Heart left ventricle (tissue), 16 donors: ENCODE measurements around the gene CEP83. TPM values are rescaled to one million over a fixed set of nuclear protein-coding genes. Genes with fewer than 3 reads are reported as not detected.
A peak's percentile ranks its signal among the peaks of the same experiment; 100 is the strongest.

Experiments
- ATAC-seq, 4 donors: fragments of 200-7000 bp; cut with Tn5 transposase; one replicate each; pipeline ENCODE4 v1.9.1; 2020 to 2022; ENCODE audit warnings: moderate library complexity in 4 of 4, mild to moderate bottlenecking in 3 of 4, moderate number of reproducible peaks in 1 of 4
- DNase-seq, 5 donors: peaks; one replicate each; pipeline ENCODE4 v3.0.0-alpha.2; 2020
- H3K27ac ChIP-seq, 12 donors: fragments of 200-600 bp; sonication (generic) in 4 of 12; one replicate each; pipeline versions ENCODE4 v1.5.0 to v1.8.0; 2016 to 2022; ENCODE audit warnings: mild to moderate bottlenecking in 2 of 12
- H3K27me3 ChIP-seq, 9 donors: fragments of 200-600 bp; sonication (generic) in 2 of 9; one replicate each; pipeline versions ENCODE4 v1.5.1 to v1.8.0; 2016 to 2022; ENCODE audit warnings: mild to moderate bottlenecking in 3 of 9
- H3K36me3 ChIP-seq, 9 donors: fragments of 200-600 bp; sonication (generic) in 2 of 9; one replicate each; pipeline versions ENCODE4 v1.5.0 to v1.8.0; 2018 to 2022; ENCODE audit warnings: mild to moderate bottlenecking in 2 of 9
- H3K4me1 ChIP-seq, 12 donors: fragments of 200-600 bp; sonication (generic) in 4 of 12; one replicate each; pipeline versions ENCODE4 v1.5.0 to v1.8.0; 2016 to 2022; ENCODE audit warnings: mild to moderate bottlenecking in 3 of 12
- H3K4me3 ChIP-seq, 12 donors: fragments of 200-600 bp; sonication (generic) in 4 of 12; one replicate each; pipeline versions ENCODE4 v1.5.0 to v1.8.0; 2017 to 2022; ENCODE audit warnings: mild to moderate bottlenecking in 9 of 12, moderate library complexity in 4 of 12
- H3K9me3 ChIP-seq, 12 donors: fragments of 200-600 bp; sonication (generic) in 4 of 12; one replicate each; pipeline versions ENCODE4 v1.5.0 to v1.8.0; 2016 to 2022; ENCODE audit warnings: mild to moderate bottlenecking in 1 of 12
- POLR2A ChIP-seq, 2 donors: fragments of 450-650 bp; IDR thresholded peaks; one replicate each; pipeline ENCODE4 v1.6.1; 2017; ENCODE audit warnings: antibody characterized with exemption in 2 of 2, mild to moderate bottlenecking in 2 of 2, moderate library complexity in 2 of 2
- WGBS, 4 donors: extraction: QIAGEN DNeasy Blood & Tissue Kit in 2 of 4; methylation state at CpG; one replicate each; pipeline versions ENCODE4 v1.1.5 to v1.1.7; 2013 to 2018; 5-methylcytosine and 5-hydroxymethylcytosine counted together
- intact Hi-C, 10 donors: fragments of 100-400 bp; cut with DNase I; formaldehyde crosslinking; loops; one replicate each; pipeline versions ENCODE4 v1.11.1 to v1.14.2; 2022
- polyA plus RNA-seq, 2 donors: library from polyadenylated mRNA; stranded (reverse); fragments of 200-250 nt; gene quantifications; one replicate each; pipeline ENCODE4 v1.2.3, GENCODE V29; 2013
- total RNA-seq, 9 donors: library from RNA; depleted of rRNA in 2 of 9; stranded (reverse); fragments of >200 nt in 2 of 9; fragmentation: NEBNext Ultra II Directional in 3 of 9; extraction: Animal tissue kit (Norgen Biotek cat#: 25700) in 3 of 9; gene quantifications; one replicate each; pipeline versions ENCODE4 v1.1.0 to v1.2.4, GENCODE V29; 2016 to 2023
- TF ChIP-seq, protein P1 (sequence below), 12 donors: fragments of 200-600 bp; sonication (generic) in 4 of 12; IDR thresholded peaks; one replicate each; pipeline versions ENCODE4 v1.5.0 to v1.8.0; 2018 to 2022; ENCODE audit warnings: antibody characterized with exemption in 12 of 12, mild to moderate bottlenecking in 5 of 12
- donor health status: ischemic (EF 13 %, LVEDD 7.1; RV severe dilation, severe dysfunction).
- donor health status: healthy with polysubstance abuse.
- donor health status: DM: no; HTN: yes; CAD: no.
- donor health status: DM: no; HTN: no; CAD: no.
- donor health status: ischemic (EF 25% LVEDD 6.9; RV normal size, moderate dysfunction).
- donor health status: ischemic (EF 25% LVEDD 5.7; RV mildly dilated, moderate dysfunction).
- donor health status: healthy.
- donor health status: DM: yes; HTN: yes; CAD: no.
- donor health status: ischemic (EF 35%, LVEDD 5.7; RV mildly dilated, moderate dysfunction).
- donor health status: nonischemic (EF 11% LVEDD 7.7; RV severe dilation, severe dysfunction).
- donor health status: DM: yes; HTN: yes; CAD: no.
- donor health status: PGD.
- donor health status: ischemic (EF 29% LVEDD 5.4; RV normal size, mild dysfunction).
- donor health status: nonischemic (EF 23%, LVEDD 6.1; RV moderate dilation, normal function).

The CEP83 gene
- total and polyA plus RNA-seq, 11 donors, result 5.4 to 13.4 (median 9.5) TPM

DNA sequence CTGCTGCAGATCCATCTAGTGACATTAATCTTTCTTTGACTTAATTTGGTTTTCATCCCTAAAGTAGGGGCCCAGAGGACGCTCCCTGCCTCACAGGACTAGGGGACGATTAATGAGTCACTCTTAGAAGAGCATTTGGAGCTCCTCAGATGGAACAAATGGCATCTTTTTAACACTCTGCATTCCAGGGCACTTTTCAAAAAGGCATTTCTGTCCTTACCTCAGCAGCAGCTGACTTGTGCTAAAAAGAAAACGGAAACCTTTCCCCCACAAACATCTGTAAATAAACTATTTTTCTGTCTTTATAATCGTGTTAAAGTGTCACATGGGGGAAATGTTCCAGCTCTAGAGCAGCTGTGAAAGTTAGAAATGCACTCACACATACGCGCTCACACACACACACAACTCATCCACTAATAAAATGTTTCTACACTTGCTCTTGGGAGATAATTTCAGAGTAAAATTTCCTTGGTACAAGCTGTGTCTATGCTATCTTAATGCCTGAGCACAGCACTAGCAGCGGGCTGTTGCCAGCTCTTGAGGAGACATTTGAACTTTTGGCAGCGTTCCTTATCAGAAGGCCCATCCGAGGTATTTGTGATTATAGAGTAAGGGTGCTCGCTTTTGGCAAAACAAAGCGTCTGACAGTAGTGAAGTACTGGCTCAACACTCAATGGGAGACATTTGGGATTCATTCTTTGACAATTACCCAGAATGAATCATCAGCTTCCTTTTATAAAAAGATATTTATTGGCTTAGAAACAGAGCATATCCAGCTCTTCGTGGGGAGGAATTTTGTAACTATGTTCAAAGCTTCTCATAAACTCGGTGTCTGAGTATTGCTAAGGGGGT, 170.0 kb downstream of the CEP83 start:
- intact Hi-C loops, result loop anchor here in 1 of 10 donors (10.0 kb wide), 1 partner anchor 145 kb away; the partner anchor contains the start of gene PLXNC1

DNA sequence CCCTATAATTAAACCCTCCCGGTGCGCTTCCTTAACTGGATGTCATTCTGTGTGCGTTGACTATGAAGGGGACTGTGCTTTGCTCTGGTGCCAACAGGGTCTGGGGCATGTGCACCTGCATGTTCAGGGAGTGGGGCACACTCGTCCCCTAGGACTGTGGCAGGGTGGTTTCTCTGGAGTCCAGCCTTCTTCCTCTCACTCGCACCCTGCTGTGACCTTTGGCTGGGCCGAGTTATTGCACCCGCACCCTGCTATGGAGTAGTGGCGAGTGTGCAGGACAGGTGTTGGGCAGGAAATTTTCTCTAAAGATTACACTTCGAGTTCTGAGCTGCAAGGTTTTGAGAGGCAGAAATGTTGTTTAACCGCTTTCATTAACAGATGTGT, 172.4 kb downstream of the CEP83 start:
- WGBS, 4 donors, result 85 to 88% (median 88%) methylated on average over 10 of the region's 10 CpGs
- Histone ChIP-seq H3K36me3 (peaks cover 0 to 43% (median 0%) of the 10 kb centered on the region in 9 donors), H3K4me1 (peaks cover 4 to 37% (median 22%) of the 10 kb centered on the region in 12 donors), H3K27me3 (no peaks in the 10 kb centered on the region), H3K4me3 (no peak overlapping the region), H3K9me3 (no peaks in the 10 kb centered on the region), H3K27ac (no peak overlapping the region)
- intact Hi-C loops, result loop anchor here in 1 of 10 donors (10.0 kb wide), 1 partner anchor 142 kb away; the partner anchor contains the start of gene PLXNC1
- ATAC-seq, result no peak
- DNase-seq, result no peak
- TF ChIP-seq POLR2A (IDR thresholded peaks at IDR 0.05), result no peak
- TF ChIP-seq, protein P1, sequence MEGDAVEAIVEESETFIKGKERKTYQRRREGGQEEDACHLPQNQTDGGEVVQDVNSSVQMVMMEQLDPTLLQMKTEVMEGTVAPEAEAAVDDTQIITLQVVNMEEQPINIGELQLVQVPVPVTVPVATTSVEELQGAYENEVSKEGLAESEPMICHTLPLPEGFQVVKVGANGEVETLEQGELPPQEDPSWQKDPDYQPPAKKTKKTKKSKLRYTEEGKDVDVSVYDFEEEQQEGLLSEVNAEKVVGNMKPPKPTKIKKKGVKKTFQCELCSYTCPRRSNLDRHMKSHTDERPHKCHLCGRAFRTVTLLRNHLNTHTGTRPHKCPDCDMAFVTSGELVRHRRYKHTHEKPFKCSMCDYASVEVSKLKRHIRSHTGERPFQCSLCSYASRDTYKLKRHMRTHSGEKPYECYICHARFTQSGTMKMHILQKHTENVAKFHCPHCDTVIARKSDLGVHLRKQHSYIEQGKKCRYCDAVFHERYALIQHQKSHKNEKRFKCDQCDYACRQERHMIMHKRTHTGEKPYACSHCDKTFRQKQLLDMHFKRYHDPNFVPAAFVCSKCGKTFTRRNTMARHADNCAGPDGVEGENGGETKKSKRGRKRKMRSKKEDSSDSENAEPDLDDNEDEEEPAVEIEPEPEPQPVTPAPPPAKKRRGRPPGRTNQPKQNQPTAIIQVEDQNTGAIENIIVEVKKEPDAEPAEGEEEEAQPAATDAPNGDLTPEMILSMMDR (IDR thresholded peaks at IDR 0.05), result no peak

More for the DNA sequence above, 170.0 kb downstream of the CEP83 start:
- peaks cover 4 to 30% (median 20%) of the 10 kb centered on the region in 12 donors for H3K4me1 ChIP-seq
- no peaks in the 10 kb centered on the region for H3K27me3 ChIP-seq
- WGBS, 4 donors, result 16 to 26% (median 19%) methylated on average over 13 of the region's 13 CpGs
- H3K4me3 ChIP-seq, result peak overlapping the region in 2 of 12 donors; percentile 10 to 20
- peak in 1 of 5 donors; percentile 47 for DNase-seq
- H3K27ac ChIP-seq, result peak overlapping the region; percentile 22 to 84 (median 66)
- peaks cover 0 to 39% (median 0%) of the 10 kb centered on the region in 9 donors for H3K36me3 ChIP-seq
- ATAC-seq, result peak; percentile 43 to 77 (median 62)
- TF ChIP-seq, protein P1 (IDR thresholded peaks at IDR 0.05), result no peak
- no peak for TF ChIP-seq POLR2A (IDR thresholded peaks at IDR 0.05)
- no peaks in the 10 kb centered on the region for H3K9me3 ChIP-seq

DNA sequence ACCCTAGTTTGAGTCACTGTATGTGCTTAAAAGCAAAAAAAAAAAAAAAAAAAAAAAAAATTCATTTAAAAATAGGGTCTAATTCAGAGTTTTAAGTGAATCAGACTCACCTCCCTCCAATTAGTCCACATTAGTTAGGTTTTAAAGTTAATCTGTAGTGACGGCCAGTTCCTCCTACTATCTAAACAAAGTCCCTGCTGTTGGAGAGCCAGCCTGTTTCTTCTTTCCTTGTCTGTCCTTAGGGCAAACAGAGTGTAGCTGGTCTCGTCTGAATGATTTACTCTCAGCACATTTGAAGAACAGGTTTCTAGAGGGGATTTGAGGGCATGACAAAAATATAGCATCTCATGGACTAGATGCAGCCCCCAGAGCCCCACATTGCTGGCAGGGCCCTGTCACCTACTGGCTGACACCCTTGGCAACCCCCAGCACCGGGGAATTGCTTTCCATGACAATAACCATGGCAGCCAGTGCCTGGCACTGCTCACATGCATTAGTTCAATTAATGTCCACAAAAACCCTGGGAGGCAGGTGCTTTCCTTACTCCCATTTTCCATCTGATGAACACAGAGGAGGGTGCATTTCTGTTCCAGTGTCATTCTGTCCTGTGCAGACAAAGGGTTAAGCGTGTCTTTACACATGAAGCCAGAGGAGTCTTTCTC, 173.0 kb downstream of the CEP83 start:
- no peaks in the 10 kb centered on the region for H3K9me3 ChIP-seq
- H3K27ac ChIP-seq, result no peak overlapping the region
- H3K27me3 ChIP-seq, result no peaks in the 10 kb centered on the region
- intact Hi-C loops, result loop anchor here in 1 of 10 donors (10.0 kb wide), 1 partner anchor 142 kb away; the partner anchor contains the start of gene PLXNC1
- ATAC-seq (no peak), DNase-seq (no peak)
- H3K4me1 ChIP-seq, result peaks cover 4 to 42% (median 22%) of the 10 kb centered on the region in 12 donors
- peaks cover 0 to 43% (median 0%) of the 10 kb centered on the region in 9 donors for H3K36me3 ChIP-seq
- 86 to 94% (median 89%) methylated on average over 3 to 4 of the region's 4 CpGs for WGBS, 4 donors
- H3K4me3 ChIP-seq, result no peak overlapping the region
- no peak for TF ChIP-seq POLR2A (IDR thresholded peaks at IDR 0.05)
- TF ChIP-seq, protein P1 (IDR thresholded peaks at IDR 0.05), result no peak
